ENCODE data around the gene SGSM1. TPM values are rescaled to one million over a fixed set of nuclear protein-coding genes. Genes with fewer than 3 reads are reported as not detected.

SGSM1 gene
- total and polyA plus RNA-seq, 9 of the 15 experiments (the other 6 are each of a cell fraction or from before 2014, with no cell fraction given): not detected

GRCh38 chr22:24867323-24868022 lies 61.5 kb downstream of the SGSM1 start:
- ChIA-PET POLR2A (no interaction called here), CTCF (ENCODE audit: low intra/inter-chr PET ratio) (no interaction called here)
- Histone ChIP-seq H3K4me1 (replicated peaks in 1 of 2; ENCODE audit: control insufficient read depth in 2 of 2, insufficient read depth in 2 of 2, low read length in 2 of 2) (peaks cover 0 to 3% of the 10 kb centered on the region in 2 experiments; a peak in 2 of 5 replicates), H3K79me2 (ENCODE audit: control insufficient read depth, insufficient read depth, low read length) (no peaks in the 10 kb centered on the region), H3K9me1 (ENCODE audit: control insufficient read depth, insufficient read depth, low read length) (no peaks in the 10 kb centered on the region), H3K4me2 (ENCODE audit: insufficient read depth, low read length) (no peak overlapping the region), H3K36me3 (ENCODE audit: control insufficient read depth, insufficient read depth, low read length) (no peaks in the 10 kb centered on the region), H2AFZ (ENCODE audit: low read depth, low read length) (no peak overlapping the region), H4K20me1 (replicated peaks; ENCODE audit: control insufficient read depth, insufficient read depth, low read length) (no peaks in the 10 kb centered on the region; the same call in 1 of the 2 replicates), H3K9me3 (replicated peaks; ENCODE audit: control insufficient read depth, insufficient read depth, low read depth, low read length) (no peaks in the 10 kb centered on the region), H3K27ac (ENCODE audit: extremely low read depth, low read depth, low read length) (no peak overlapping the region), H3K4me3 (no peak overlapping the region), H3K9ac (ENCODE audit: insufficient read depth in 1 of 2, low read depth in 2 of 2, low read length in 2 of 2) (no peak overlapping the region), H3K27me3 (ENCODE audit: control insufficient read depth in 2 of 2, insufficient read depth in 2 of 2, low read length in 2 of 2) (peaks cover 0 to 15% of the 10 kb centered on the region in 2 experiments; a peak in 3 of 5 replicates)
- ATAC-seq: no peak
- intact Hi-C loops (cut with micrococcal nuclease) (no loop called here), in situ Hi-C loops (cut with MboI) (no loop called here)
- no peak for TF ChIP-seq BRD4 (IDR thresholded peaks at IDR 0.05)
- peak; percentile 38; the same call in 1 of the 2 replicates for TF ChIP-seq BCOR (IDR thresholded peaks at IDR 0.05)
- no peak for TF ChIP-seq SAFB (IDR thresholded peaks at IDR 0.05; ENCODE audit: borderline replicate concordance, low read depth, low read length)
- no peak for TF ChIP-seq ZNF274 (IDR thresholded peaks at IDR 0.05; ENCODE audit: borderline replicate concordance, low read depth, low read length)
- peak; percentile 76 for TF ChIP-seq RBM25 (IDR thresholded peaks at IDR 0.05; ENCODE audit: low read depth, low read length, severe bottlenecking)
- TF ChIP-seq ZFP91 (CRISPR knock-in tag; IDR thresholded peaks at IDR 0.05): no peak
- TF ChIP-seq ZFP36 (IDR thresholded peaks at IDR 0.05; ENCODE audit: low read depth, low read length, partially characterized antibody): peak; percentile 60
- no peak for TF ChIP-seq SRF (CRISPR knock-in tag; IDR thresholded peaks at IDR 0.05)
- TF ChIP-seq RBM14 (IDR thresholded peaks at IDR 0.05; ENCODE audit: borderline replicate concordance, insufficient read depth, low read depth, low read length): no peak
- TF ChIP-seq PML (IDR thresholded peaks at IDR 0.05; ENCODE audit: low read length): no peak
- BruUV-seq (replicated peaks): no TSS peak
- DNase-seq (ENCODE audit: extremely low read depth in 1 of 4, low spot score in 3 of 4): no peak
- WGBS (ENCODE audit: insufficient coverage, low coverage, missing lambda C conversion rate): 9% methylated on average over 8 of the region's 8 CpGs
- FAIRE-seq: no peak
